Midbrain (tissue), 1 donor: Measurements from ENCODE around the gene GPER1.
"Not testable (repeated sequence)": the region's sequence is repeated elsewhere in the genome, so short reads cannot be mapped to it uniquely, and the experiment has no call there.

Experiments used
- DNase-seq: peaks from one replicate; lab custom pipeline; 2025; lab: John Stamatoyannopoulos, UW

GPER1 gene

DNA sequence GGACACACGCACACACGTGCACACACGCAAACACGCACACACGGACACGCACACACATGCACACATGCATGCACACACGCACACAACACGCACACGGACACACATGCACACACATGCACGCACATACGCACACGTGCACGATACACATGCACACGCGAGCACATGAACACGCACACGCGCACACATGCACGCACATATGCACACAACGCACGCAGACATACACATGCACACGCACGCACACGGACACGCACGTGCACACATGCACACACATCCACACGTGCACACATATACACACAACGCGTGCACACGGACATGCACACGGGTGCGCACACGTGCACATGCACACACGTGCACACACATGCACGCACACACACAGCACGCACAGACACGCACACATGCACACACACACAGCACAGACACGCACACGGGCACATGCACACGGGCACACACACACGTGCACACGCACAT lies 17.3 kb upstream of the GPER1 start:
- DNase-seq = no peak

DNA sequence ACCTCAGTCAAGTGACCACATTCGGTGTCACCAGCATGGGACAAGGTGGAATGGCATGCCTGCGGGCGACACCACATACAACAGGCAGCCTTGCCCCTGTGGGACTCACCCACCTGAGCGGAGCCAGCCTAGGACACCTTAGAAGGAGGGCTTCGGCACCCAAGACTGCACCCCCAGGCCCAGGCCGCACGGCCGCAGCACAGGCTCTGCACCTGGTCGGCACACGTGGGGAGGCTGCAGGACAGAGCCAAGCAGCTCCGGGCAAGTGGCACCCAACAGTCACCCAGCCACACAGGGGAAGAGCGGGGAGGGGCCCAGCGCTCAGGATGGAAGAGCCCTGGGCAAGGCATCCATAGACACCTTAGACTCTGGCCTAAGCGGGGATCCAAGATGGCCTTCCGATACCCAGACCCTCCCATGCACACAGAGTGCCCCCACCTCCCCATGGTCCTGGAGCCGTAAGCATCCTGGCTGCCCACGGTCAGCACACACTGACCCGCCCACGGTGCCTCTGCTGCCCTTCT lies 16.1 kb upstream of the GPER1 start:
- no peak for DNase-seq

GRCh38 chr7:1073142-1073977 lies 14.6 kb upstream of the GPER1 start:
- no peak for DNase-seq

- DNase-seq = not testable (repeated sequence)
Measured at GRCh38 chr7:1074018-1074417, 13.9 kb upstream of the GPER1 start.

GRCh38 chr7:1074593-1075431 lies 13.1 kb upstream of the GPER1 start:
- DNase-seq = no peak

- DNase-seq = peak; percentile 54
Measured at GRCh38 chr7:1076184-1077072, 11.5 kb upstream of the GPER1 start.

- no peak for DNase-seq
Measured at GRCh38 chr7:1078519-1078918, 9.4 kb upstream of the GPER1 start.

GRCh38 chr7:1078985-1079384 lies 8.9 kb upstream of the GPER1 start:
- no peak for DNase-seq

GRCh38 chr7:1079546-1079945 lies 8.4 kb upstream of the GPER1 start:
- DNase-seq = no peak

- DNase-seq = no peak
Measured at GRCh38 chr7:1080252-1080920, 7.5 kb upstream of the GPER1 start.

DNA sequence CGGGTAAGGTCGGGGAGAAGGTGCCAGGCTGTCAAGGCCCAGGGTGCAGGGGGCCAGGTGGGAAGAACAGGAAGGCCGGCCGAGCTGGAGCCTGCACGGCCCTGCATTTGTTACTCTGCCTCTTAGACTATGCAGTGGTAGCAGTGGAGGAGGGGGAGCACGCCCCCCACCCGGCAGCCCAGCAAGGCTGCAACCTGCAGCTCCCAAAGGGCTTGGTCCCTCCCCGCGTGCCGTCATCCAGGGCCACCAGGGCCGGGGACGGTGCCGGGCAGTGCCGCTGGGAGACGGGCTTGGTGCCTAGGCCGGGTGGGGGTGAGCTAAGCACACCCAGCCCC lies 7.0 kb upstream of the GPER1 start:
- no peak for DNase-seq

- no peak for DNase-seq
Measured at GRCh38 chr7:1081336-1081735, 6.6 kb upstream of the GPER1 start.

GRCh38 chr7:1081931-1082401 lies 5.9 kb upstream of the GPER1 start:
- no peak for DNase-seq

- DNase-seq = no peak
Measured at GRCh38 chr7:1083729-1084657, 3.9 kb upstream of the GPER1 start.

DNA sequence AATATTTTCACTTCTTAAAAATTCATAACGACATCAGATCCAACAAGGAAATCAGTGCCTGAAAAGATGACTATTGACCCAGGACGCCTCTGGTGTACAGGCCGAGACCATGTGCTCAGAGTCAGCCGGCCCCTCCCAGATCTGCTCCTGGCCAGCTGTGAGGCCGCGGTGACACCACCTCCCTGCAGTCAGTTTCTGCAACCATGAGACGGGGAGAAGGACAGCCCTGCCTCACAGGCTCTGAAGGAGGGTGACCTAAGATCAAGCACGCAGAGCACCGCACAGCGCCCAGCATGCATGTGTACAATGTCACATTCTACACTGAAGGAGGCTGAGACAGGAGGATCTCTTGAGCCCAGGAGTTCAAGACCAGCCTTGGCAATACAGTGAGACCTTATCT lies 2.6 kb upstream of the GPER1 start:
- DNase-seq = no peak

- no peak for DNase-seq
Measured at GRCh38 chr7:1085910-1086421, 1.9 kb upstream of the GPER1 start.

GRCh38 chr7:1086588-1087464 lies 1.1 kb upstream of the GPER1 start:
- peak; percentile 58 for DNase-seq

DNA sequence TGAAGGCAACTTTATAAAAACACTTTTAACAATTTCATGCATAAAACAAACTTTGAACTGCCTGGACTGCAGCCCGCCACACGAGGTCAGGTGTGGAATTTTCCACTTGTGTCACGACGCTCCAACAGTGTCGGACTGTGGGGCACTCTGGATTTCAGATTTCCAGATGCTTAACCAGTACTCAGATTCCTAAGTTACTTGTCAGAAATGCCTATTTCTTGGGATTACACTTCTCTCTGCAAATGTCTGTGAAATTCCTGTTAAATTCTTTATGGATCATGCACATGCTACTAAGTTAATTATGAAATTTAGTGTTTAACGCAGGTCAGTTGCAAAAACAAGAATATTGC lies 473 bp upstream of the GPER1 start:
- DNase-seq = no peak

GRCh38 chr7:1090236-1090635 lies 2.3 kb downstream of the GPER1 start:
- DNase-seq = no peak
